SU-DHL-6 (cell line): ENCODE data around the gene RAVER2.

ENCODE experiments used
- H2AFZ ChIP-seq: fragments of 200-600 bp; sonication (generic); 2 replicates; pipeline ENCODE4 v1.6.1; 2014; ENCODE audit warnings: low read depth, mild to moderate bottlenecking, moderate library complexity, mixed read lengths, antibody characterized with exemption, low read length; ENCODE audit not compliant: severe bottlenecking
- H3F3A ChIP-seq: fragments of 200-600 bp; shearing (Covaris generic); 2 replicates; pipeline ENCODE4 v1.6.0; 2016; ENCODE audit warnings: antibody characterized with exemption, mild to moderate bottlenecking; ENCODE audit not compliant: insufficient read depth
- H3K27ac ChIP-seq: fragments of 200-600 bp; sonication (generic); 2 replicates; pipeline ENCODE4 v1.5.1; 2016; ENCODE audit warnings: low read depth, mild to moderate bottlenecking, low read length, moderate library complexity, mixed read lengths
- H3K27me3 ChIP-seq: fragments of 200-600 bp; sonication (generic), shearing (Covaris generic); 2 replicates; pipeline ENCODE4 v1.6.0; 2014; ENCODE audit warnings: mild to moderate bottlenecking, low read length
- H3K36me3 ChIP-seq: fragments of 200-600 bp; sonication (generic); 2 replicates; pipeline ENCODE4 v1.6.1; 2014; ENCODE audit warnings: mild to moderate bottlenecking, low read length, mixed read lengths
- H3K4me2 ChIP-seq: fragments of 300-600, 200-600 bp; shearing (Covaris generic), sonication (generic); 2 replicates; pipeline ENCODE4 v1.6.0; 2014; ENCODE audit warnings: low read length, low read depth, mild to moderate bottlenecking; ENCODE audit not compliant: poor library complexity, severe bottlenecking
- H3K4me3 ChIP-seq: fragments of 200-600 bp; sonication (generic); 2 replicates; pipeline ENCODE4 v1.5.1; 2014; ENCODE audit warnings: antibody characterized with exemption, low read length, mild to moderate bottlenecking, mixed read lengths; ENCODE audit not compliant: insufficient read depth, poor library complexity, severe bottlenecking
- H3K79me2 ChIP-seq: fragments of 200-600 bp; sonication (generic); 2 replicates; pipeline ENCODE4 v1.6.1; 2014; ENCODE audit warnings: mild to moderate bottlenecking, low read length, moderate library complexity; ENCODE audit not compliant: insufficient read depth
- H3K9ac ChIP-seq: fragments of 200-600 bp; sonication (generic); 2 replicates; pipeline ENCODE4 v1.7.0; 2014; ENCODE audit warnings: mild to moderate bottlenecking, low read length
- H3K9me2 ChIP-seq: fragments of 200-600 bp; sonication (generic); replicated peaks from 2 replicates; pipeline ENCODE4 v1.6.1; 2014; ENCODE audit warnings: low read length; ENCODE audit not compliant: insufficient read depth
- H3K9me3 ChIP-seq: fragments of 200-600 bp; sonication (generic); 2 replicates; pipeline ENCODE4 v1.6.1; 2014; ENCODE audit warnings: low read length, mixed read lengths; ENCODE audit not compliant: insufficient read depth
- H4K20me1 ChIP-seq: fragments of 200-600 bp; sonication (generic); 2 replicates; pipeline ENCODE4 v1.6.1; 2014; ENCODE audit warnings: low read depth, mild to moderate bottlenecking, antibody characterized with exemption, low read length, moderate library complexity, mixed read lengths
- CTCF ChIP-seq: fragments of 200-600 bp; sonication (generic); IDR thresholded peaks from one replicate; pipeline ENCODE4 v1.5.1; 2017; ENCODE audit warnings: antibody characterized with exemption, mild to moderate bottlenecking, low read length, moderate library complexity; ENCODE audit not compliant: insufficient read depth, poor library complexity, severe bottlenecking
- EZH2phosphoT487 ChIP-seq: fragments of 200-600 bp; sonication (generic), shearing (Covaris generic); conservative IDR thresholded peaks from 2 replicates; pipeline ENCODE4 v1.6.1; 2018; ENCODE audit warnings: mild to moderate bottlenecking, antibody characterized with exemption, low read length, moderate library complexity, mixed read lengths

Gene RAVER2

GRCh38 chr1:64758233-64758632, 13.4 kb downstream of the RAVER2 start:
- no peaks in the 10 kb centered on the region for H3F3A ChIP-seq
- no peaks in the 10 kb centered on the region for H3K27me3 ChIP-seq
- H3K36me3 ChIP-seq: no peaks in the 10 kb centered on the region
- H3K79me2 ChIP-seq: no peaks in the 10 kb centered on the region
- H3K9me3 ChIP-seq: no peaks in the 10 kb centered on the region
- no peak overlapping the region for H3K27ac ChIP-seq
- no peak overlapping the region for H2AFZ ChIP-seq
- H3K4me3 ChIP-seq: no peak overlapping the region
- no peaks in the 10 kb centered on the region for H3K9me2 ChIP-seq
- no peaks in the 10 kb centered on the region for H4K20me1 ChIP-seq
- no peak overlapping the region for H3K4me2 ChIP-seq
- no peak overlapping the region for H3K9ac ChIP-seq
- no peak for TF ChIP-seq CTCF
- TF ChIP-seq EZH2phosphoT487: no peak

- H4K20me1 ChIP-seq: no peaks in the 10 kb centered on the region
- TF ChIP-seq CTCF (no peak), EZH2phosphoT487 (no peak)
- no peak overlapping the region for H3K9ac ChIP-seq
- no peaks in the 10 kb centered on the region for H3K9me2 ChIP-seq
- no peak overlapping the region for H3K4me3 ChIP-seq
- H3K36me3 ChIP-seq: no peaks in the 10 kb centered on the region
- no peaks in the 10 kb centered on the region for H3K9me3 ChIP-seq
- no peak overlapping the region for H3K27ac ChIP-seq
- H3K27me3 ChIP-seq: no peaks in the 10 kb centered on the region
- no peaks in the 10 kb centered on the region for H3K79me2 ChIP-seq
- H3F3A ChIP-seq: no peaks in the 10 kb centered on the region
- no peak overlapping the region for H3K4me2 ChIP-seq
- H2AFZ ChIP-seq: no peak overlapping the region
Observed at GRCh38 chr1:64759968-64760367, 15.1 kb downstream of the RAVER2 start.

GRCh38 chr1:64765012-64765411, 20.1 kb downstream of the RAVER2 start:
- Histone ChIP-seq H3K79me2 (no peaks in the 10 kb centered on the region), H3K27ac (no peak overlapping the region), H3K9ac (no peak overlapping the region), H4K20me1 (no peaks in the 10 kb centered on the region), H3K4me2 (no peak overlapping the region), H3K9me3 (no peaks in the 10 kb centered on the region), H3K36me3 (no peaks in the 10 kb centered on the region), H3K9me2 (no peaks in the 10 kb centered on the region), H3K4me3 (no peak overlapping the region), H3K27me3 (no peaks in the 10 kb centered on the region), H3F3A (no peaks in the 10 kb centered on the region), H2AFZ (no peak overlapping the region)
- TF ChIP-seq CTCF (no peak), EZH2phosphoT487 (no peak)
